ENCODE data around the gene DNAAF5. TPM values are rescaled to one million over a fixed set of nuclear protein-coding genes. Genes with fewer than 3 reads are reported as not detected.

Gene DNAAF5
- total and polyA plus RNA-seq, 9 of the 15 experiments (the other 6 are each of a cell fraction or from before 2014, with no cell fraction given), result 3.1 to 69.7 (median 19.1) TPM

- no peak for FAIRE-seq
- POLR2A ChIA-PET, result no interaction called here
- H3K79me2 ChIP-seq (ENCODE audit: control insufficient read depth, insufficient read depth, low read length), result peaks cover 48% of the 10 kb centered on the region
These were observed 3.0 kb upstream of the DNAAF5 start for GRCh38 chr7:723541-723940.

More at GRCh38 chr7:723541-723940, 3.0 kb upstream of the DNAAF5 start:
- Histone ChIP-seq H3K36me3 (ENCODE audit: control insufficient read depth, insufficient read depth, low read length) (peaks cover 35% of the 10 kb centered on the region), H3K9ac (ENCODE audit: insufficient read depth in 1 of 2, low read depth in 2 of 2, low read length in 2 of 2) (no peak overlapping the region), H3K9me1 (ENCODE audit: control insufficient read depth, insufficient read depth, low read length) (no peaks in the 10 kb centered on the region), H4K20me1 (replicated peaks; ENCODE audit: control insufficient read depth, insufficient read depth, low read length) (0 out of 2 replicates have a peak, but pooled peaks cover 4% of the 10 kb centered on the region), H3K4me2 (ENCODE audit: insufficient read depth, low read length) (no peak overlapping the region), H3K9me3 (replicated peaks; ENCODE audit: control insufficient read depth, insufficient read depth, low read depth, low read length) (peaks cover 36% of the 10 kb centered on the region), H3K4me1 (replicated peaks in 1 of 2; ENCODE audit: control insufficient read depth in 2 of 2, insufficient read depth in 2 of 2, low read length in 2 of 2) (peaks cover 23 to 28% of the 10 kb centered on the region in 2 experiments; a peak in 4 of 5 replicates), H2AFZ (ENCODE audit: low read depth, low read length) (no peak overlapping the region), H3K4me3 (no peak overlapping the region), H3K27me3 (ENCODE audit: control insufficient read depth in 2 of 2, insufficient read depth in 2 of 2, low read length in 2 of 2) (no peaks in the 10 kb centered on the region), H3K27ac (ENCODE audit: extremely low read depth, low read depth, low read length) (no peak overlapping the region)
- BruUV-seq (replicated peaks), result no TSS peak
- intact Hi-C loops (cut with micrococcal nuclease) (no loop called here), in situ Hi-C loops (cut with MboI) (no loop called here)
- CTCF ChIA-PET (ENCODE audit: low intra/inter-chr PET ratio), result no interaction called here
- TF ChIP-seq TRIM28 (IDR thresholded peaks at IDR 0.05) (no peak), CBFA2T2 (conservative IDR thresholded peaks at IDR 0.05) (no peak), ZNF121 (CRISPR knock-in tag; conservative IDR thresholded peaks at IDR 0.05) (no peak), ZNF785 (CRISPR knock-in tag; IDR thresholded peaks at IDR 0.05) (no peak), SREBF1 (IDR thresholded peaks at IDR 0.05; ENCODE audit: borderline replicate concordance, low read depth, low read length) (no peak), REST (IDR thresholded peaks at IDR 0.05; ENCODE audit: borderline replicate concordance) (no peak), REST (CRISPR knock-in tag; IDR thresholded peaks at IDR 0.05; ENCODE audit: low read depth) (no peak), U2AF2 (optimal IDR thresholded peaks at IDR 0.05; ENCODE audit: low read depth, low read length) (no peak), EZH2 (IDR thresholded peaks at IDR 0.05; ENCODE audit: borderline replicate concordance, low read depth, low read length) (no peak), NR0B1 (IDR thresholded peaks at IDR 0.05; ENCODE audit: partially characterized antibody) (no peak), SMAD1 (IDR thresholded peaks at IDR 0.05; ENCODE audit: low read depth, low read length, partially characterized antibody) (no peak), IFI16 (CRISPR knock-in tag; IDR thresholded peaks at IDR 0.05) (no peak)
- WGBS (ENCODE audit: insufficient coverage, low coverage, missing lambda C conversion rate), result 96% methylated on average over 9 of the region's 9 CpGs
- ATAC-seq (no peak), DNase-seq (ENCODE audit: extremely low read depth in 1 of 4, low spot score in 3 of 4) (no peak)

Measured in K562 (cell line).